B cell (primary cell): Measurements from ENCODE around the gene HMG20B.

Experiments used
- EZH2 ChIP-seq: IDR thresholded peaks from 2 replicates; pipeline ENCODE4 v1.6.1; 2012; ENCODE audit warnings: borderline replicate concordance, low read depth, mild to moderate bottlenecking, moderate library complexity, low read length; ENCODE audit not compliant: insufficient read depth, poor library complexity, severe bottlenecking
- TF ChIP-seq, protein P1 (sequence below): fragments of 200-600 bp; IDR thresholded peaks from one replicate; pipeline ENCODE4 v1.8.0; 2022; ENCODE audit warnings: antibody characterized with exemption, mild to moderate bottlenecking

GRCh38 chr19:3617463-3617862, 44.7 kb downstream of the HMG20B start:
- no peak for TF ChIP-seq EZH2
- TF ChIP-seq, protein P1, sequence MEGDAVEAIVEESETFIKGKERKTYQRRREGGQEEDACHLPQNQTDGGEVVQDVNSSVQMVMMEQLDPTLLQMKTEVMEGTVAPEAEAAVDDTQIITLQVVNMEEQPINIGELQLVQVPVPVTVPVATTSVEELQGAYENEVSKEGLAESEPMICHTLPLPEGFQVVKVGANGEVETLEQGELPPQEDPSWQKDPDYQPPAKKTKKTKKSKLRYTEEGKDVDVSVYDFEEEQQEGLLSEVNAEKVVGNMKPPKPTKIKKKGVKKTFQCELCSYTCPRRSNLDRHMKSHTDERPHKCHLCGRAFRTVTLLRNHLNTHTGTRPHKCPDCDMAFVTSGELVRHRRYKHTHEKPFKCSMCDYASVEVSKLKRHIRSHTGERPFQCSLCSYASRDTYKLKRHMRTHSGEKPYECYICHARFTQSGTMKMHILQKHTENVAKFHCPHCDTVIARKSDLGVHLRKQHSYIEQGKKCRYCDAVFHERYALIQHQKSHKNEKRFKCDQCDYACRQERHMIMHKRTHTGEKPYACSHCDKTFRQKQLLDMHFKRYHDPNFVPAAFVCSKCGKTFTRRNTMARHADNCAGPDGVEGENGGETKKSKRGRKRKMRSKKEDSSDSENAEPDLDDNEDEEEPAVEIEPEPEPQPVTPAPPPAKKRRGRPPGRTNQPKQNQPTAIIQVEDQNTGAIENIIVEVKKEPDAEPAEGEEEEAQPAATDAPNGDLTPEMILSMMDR = no peak
